Activated CD8-positive, alpha-beta memory T cell treated with anti-CD3 and anti-CD28 coated beads, Interleukin-2, amount 50 U/mL, for 24 hours (primary cell): Measurements from ENCODE around the gene MBD3.

Experiments used
- DNase-seq: peaks from one replicate; pipeline ENCODE4 v3.0.0-alpha.2; 2020; ENCODE audit errors: extremely low read depth

MBD3 gene

GRCh38 chr19:1571358-1571757, 21.3 kb downstream of the MBD3 start:
- no peak for DNase-seq

GRCh38 chr19:1570836-1571235, 21.8 kb downstream of the MBD3 start:
- DNase-seq = no peak

- no peak for DNase-seq
Observed at GRCh38 chr19:1569997-1570396, 22.7 kb downstream of the MBD3 start.

GRCh38 chr19:1568320-1569019, 24.2 kb downstream of the MBD3 start, which contains the start of gene MEX3D:
Gene MEX3D (minus strand): TSS chr19:1568325. CDS start chr19:1568058, 267 bp downstream.
- peak; percentile 30 for DNase-seq

GRCh38 chr19:1567848-1568227, 24.8 kb downstream of the MBD3 start:
- DNase-seq = no peak

GRCh38 chr19:1567116-1567847, 25.4 kb downstream of the MBD3 start:
- DNase-seq = no peak

- DNase-seq = no peak
Observed at GRCh38 chr19:1566392-1567115, 26.1 kb downstream of the MBD3 start.

- DNase-seq = no peak
Observed at GRCh38 chr19:1563251-1563650, 29.4 kb downstream of the MBD3 start.

- no peak for DNase-seq
Observed at GRCh38 chr19:1561236-1561842, 31.3 kb downstream of the MBD3 start.

- DNase-seq = no peak
Observed at GRCh38 chr19:1560286-1560882, 32.3 kb downstream of the MBD3 start.

GRCh38 chr19:1558552-1558951, 34.1 kb downstream of the MBD3 start:
- no peak for DNase-seq

- DNase-seq = no peak
Observed at GRCh38 chr19:1556390-1557070, 36.1 kb downstream of the MBD3 start.

- no peak for DNase-seq
Observed at GRCh38 chr19:1555487-1556389, 36.9 kb downstream of the MBD3 start.

GRCh38 chr19:1554968-1555367, 37.7 kb downstream of the MBD3 start:
- DNase-seq = no peak

GRCh38 chr19:1553415-1553814, 39.2 kb downstream of the MBD3 start:
- no peak for DNase-seq

GRCh38 chr19:1551068-1552040, 41.3 kb downstream of the MBD3 start:
- no peak for DNase-seq

GRCh38 chr19:1549332-1549945, 43.2 kb downstream of the MBD3 start:
- no peak for DNase-seq

- no peak for DNase-seq
Observed at GRCh38 chr19:1540365-1540925, 52.2 kb downstream of the MBD3 start.
